GM12878 (cell line): Measurements from ENCODE around the gene PLA2G15. TPM values are rescaled to one million over a fixed set of nuclear protein-coding genes. Genes with fewer than 3 reads are reported as not detected.

Source experiments
- ATAC-seq: fragments of 200-7000 bp; cut with Tn5 transposase; 3 replicates; pipeline ENCODE4 v1.9.1; 2020; ENCODE audit warnings: mild to moderate bottlenecking, moderate library complexity
- BruUV-seq: library from RNA; stranded (reverse); fragments of 400-500 nt; replicated peaks from 2 replicates; lab custom pipeline; 2021; lab: Mats Ljungman, UMichigan
- CTCF ChIA-PET: fragments of 300-600 bp; sonication (Branson Sonifier 250); formaldehyde crosslinking; extraction: SDS; loops from one replicate; lab custom pipeline; 2021; ENCODE audit warnings: inconsistent platforms; lab: Yijun Ruan, JAX
- POLR2A ChIA-PET: fragments of 350-600 bp; formaldehyde crosslinking; extraction: SDS; loops from one replicate; lab custom pipeline; 2021; ENCODE audit warnings: inconsistent platforms; lab: Charles Lee
- RAD21 ChIA-PET: fragments of 300-600 bp; sonication (Branson Sonifier 250); formaldehyde crosslinking; loops from one replicate; lab custom pipeline; 2023; ENCODE audit warnings: antibody characterized with exemption; ENCODE audit not compliant: unreplicated experiment; lab: Charles Lee
- SMC1A ChIA-PET: fragments of 300-600 bp; sonication (Branson Sonifier 250); formaldehyde crosslinking; loops from one replicate; lab custom pipeline; 2023; ENCODE audit not compliant: unreplicated experiment, uncharacterized antibody; lab: Charles Lee
- DNase-seq: peaks from one replicate; pipeline ENCODE4 v3.0.0-alpha.2; 2011; ENCODE audit warnings: low read depth, low spot score
- FAIRE-seq: peaks from 3 replicates; lab custom pipeline; 2011; peaks lifted over from hg19 to GRCh38; lab: Jason Lieb, UNC
- H2AFZ ChIP-seq: 2 replicates; pipeline ENCODE4 v1.6.0; 2011; ENCODE audit warnings: low read depth, low read length, control low read depth; ENCODE audit not compliant: control insufficient read depth
- H3K27ac ChIP-seq: 2 replicates; pipeline ENCODE4 v1.5.1; 2011; ENCODE audit warnings: control low read depth; ENCODE audit not compliant: control insufficient read depth, insufficient read depth
- H3K27me3 ChIP-seq, 2 experiments: replicated peaks in 1 of 2; 2 replicates each; pipeline versions ENCODE4 v1.6.0 to v1.6.1; 2011; ENCODE audit warnings: low read length in 1 of 2; ENCODE audit not compliant: control insufficient read depth in 2 of 2, insufficient read depth in 2 of 2
- H3K36me3 ChIP-seq, 2 experiments: 2 replicates each; pipeline ENCODE4 v1.5.1; 2011; ENCODE audit warnings: low read length in 1 of 2; ENCODE audit not compliant: control insufficient read depth in 2 of 2, insufficient read depth in 2 of 2
- H3K4me1 ChIP-seq: 2 replicates; pipeline ENCODE4 v1.6.1; 2011; ENCODE audit warnings: mild to moderate bottlenecking, low read length, moderate library complexity, mixed read lengths; ENCODE audit not compliant: control insufficient read depth, insufficient read depth
- H3K4me2 ChIP-seq: 2 replicates; pipeline ENCODE4 v1.6.0; 2011; ENCODE audit warnings: control low read depth; ENCODE audit not compliant: control insufficient read depth, insufficient read depth
- H3K4me3 ChIP-seq: fragments of 200-600 bp; sonication (generic); 2 replicates; pipeline ENCODE4 v1.5.1; 2016
- H3K79me2 ChIP-seq: 2 replicates; pipeline ENCODE4 v1.6.0; 2011; ENCODE audit warnings: low read length; ENCODE audit not compliant: control insufficient read depth, insufficient read depth
- H3K9ac ChIP-seq: 2 replicates; pipeline ENCODE4 v1.8.0; 2011; ENCODE audit warnings: low read length, control low read depth, mixed read lengths; ENCODE audit not compliant: control insufficient read depth, insufficient read depth
- H3K9me3 ChIP-seq: replicated peaks from 3 replicates; pipeline ENCODE4 v1.5.1; 2011; ENCODE audit warnings: mild to moderate bottlenecking, low read length; ENCODE audit not compliant: control insufficient read depth, insufficient read depth
- H4K20me1 ChIP-seq: 2 replicates; pipeline ENCODE4 v1.6.0; 2011; ENCODE audit not compliant: control insufficient read depth, insufficient read depth
- ATF2 ChIP-seq: IDR thresholded peaks from 2 replicates; pipeline ENCODE4 v1.6.1; 2012; ENCODE audit warnings: low read length, inconsistent platforms
- BACH1 ChIP-seq: fragments of 450-650 bp; IDR thresholded peaks from 2 replicates; pipeline ENCODE4 v1.6.1; 2017; ENCODE audit warnings: mild to moderate bottlenecking, borderline replicate concordance
- CBX5 ChIP-seq: sonication (generic); IDR thresholded peaks from 2 replicates; pipeline ENCODE4 v1.6.1; 2016; ENCODE audit warnings: low read depth, moderate library complexity, mild to moderate bottlenecking, inconsistent platforms
- CEBPB ChIP-seq, 2 experiments: fragments of 150-350 bp in 1 of 2; IDR thresholded peaks; 2 replicates each; pipeline ENCODE4 v1.6.1; 2012 to 2014; ENCODE audit warnings: low read depth in 2 of 2, low read length in 2 of 2, borderline replicate concordance in 1 of 2, inconsistent platforms in 1 of 2
- CREM ChIP-seq: IDR thresholded peaks from 2 replicates; pipeline ENCODE4 v1.6.1; 2014; ENCODE audit warnings: antibody characterized with exemption, low read depth
- IRF4 ChIP-seq: IDR thresholded peaks from 2 replicates; pipeline ENCODE4 v1.6.1; 2011; ENCODE audit warnings: low read depth, low read length
- LARP7 ChIP-seq: fragments of 450-650 bp; IDR thresholded peaks from 2 replicates; pipeline ENCODE4 v1.6.1; 2017; ENCODE audit warnings: mild to moderate bottlenecking
- MEF2B ChIP-seq: fragments of 450-650 bp; IDR thresholded peaks from 2 replicates; pipeline ENCODE4 v1.6.1; 2018; ENCODE audit warnings: mild to moderate bottlenecking, moderate library complexity; ENCODE audit not compliant: partially characterized antibody, poor library complexity, severe bottlenecking
- MTA2 ChIP-seq: fragments of 450-650 bp; IDR thresholded peaks from 2 replicates; pipeline ENCODE4 v1.6.1; 2016; ENCODE audit warnings: low read depth, mild to moderate bottlenecking, moderate library complexity
- MTA3 ChIP-seq: IDR thresholded peaks from 2 replicates; pipeline ENCODE4 v1.6.1; 2012; ENCODE audit warnings: low read length, inconsistent platforms, borderline replicate concordance
- MXI1 ChIP-seq: fragments of 150-350 bp; IDR thresholded peaks from 2 replicates; pipeline ENCODE4 v1.6.1; 2011; ENCODE audit warnings: low read depth, mild to moderate bottlenecking, inconsistent platforms, low read length, improper control_type of control experiment
- NR2C2 ChIP-seq: IDR thresholded peaks from 2 replicates; pipeline ENCODE4 v1.6.1; 2011; ENCODE audit warnings: borderline replicate concordance, low read depth; ENCODE audit not compliant: control insufficient read depth, insufficient read length
- PAX5 ChIP-seq: IDR thresholded peaks from 2 replicates; pipeline ENCODE4 v1.6.1; 2011; ENCODE audit warnings: low read depth, low read length, borderline replicate concordance
- PAX8 ChIP-seq: fragments of 450-650 bp; IDR thresholded peaks from 2 replicates; pipeline ENCODE4 v1.6.1; 2017; ENCODE audit warnings: mild to moderate bottlenecking, moderate library complexity
- POU2F2 ChIP-seq: IDR thresholded peaks from 3 replicates; pipeline ENCODE4 v1.6.1; 2011; ENCODE audit warnings: low read depth, mild to moderate bottlenecking, low read length, borderline replicate concordance
- SIX5 ChIP-seq: IDR thresholded peaks from 2 replicates; pipeline ENCODE4 v1.6.1; 2011; ENCODE audit warnings: mild to moderate bottlenecking, low read depth, low read length, moderate library complexity; ENCODE audit not compliant: severe bottlenecking
- SMAD1 ChIP-seq: fragments of 450-650 bp; IDR thresholded peaks from 2 replicates; pipeline ENCODE4 v1.6.1; 2018; ENCODE audit warnings: mild to moderate bottlenecking, low read depth; ENCODE audit not compliant: partially characterized antibody
- SMARCA5 ChIP-seq: fragments of 450-650 bp; IDR thresholded peaks from 2 replicates; pipeline ENCODE4 v1.6.1; 2017; ENCODE audit warnings: mild to moderate bottlenecking
- SPI1 ChIP-seq: IDR thresholded peaks from 2 replicates; pipeline ENCODE4 v1.6.1; 2011; ENCODE audit warnings: low read depth, mild to moderate bottlenecking, low read length, moderate library complexity, borderline replicate concordance; ENCODE audit not compliant: insufficient read depth
- TCF7 ChIP-seq: IDR thresholded peaks from 2 replicates; pipeline ENCODE4 v1.6.1; 2014; ENCODE audit warnings: antibody characterized with exemption, borderline replicate concordance
- ZNF207 ChIP-seq: fragments of 450-650 bp; IDR thresholded peaks from 2 replicates; pipeline ENCODE4 v1.6.1; 2014; ENCODE audit warnings: antibody characterized with exemption, mild to moderate bottlenecking, borderline replicate concordance
- WGBS: methylation state at CpG from one replicate; pipeline ENCODE4 v1.1.6; 2016; ENCODE audit warnings: low lambda C conversion rate; ENCODE audit not compliant: insufficient replicate concordance, insufficient coverage; ENCODE audit errors: missing lambda C conversion rate; 5-methylcytosine and 5-hydroxymethylcytosine counted together
- in situ Hi-C: fragments of 300-500 bp; cut with MboI; formaldehyde crosslinking; loops from 9 replicates; pipeline ENCODE4 v1.14.3; 2018; ENCODE audit warnings: mixed read lengths
- intact Hi-C: fragments of 100-400 bp; cut with micrococcal nuclease; formaldehyde crosslinking; loops from one replicate; pipeline ENCODE4 v1.14.2; 2022; ENCODE audit not compliant: unreplicated experiment
- polyA plus RNA-seq, 11 experiments: library from polyadenylated mRNA; depleted of rRNA in 4 of 11; unstranded in 6 of 11; stranded (reverse) in 5 of 11; fragments of >200 nt; fragmentation: Nextera tagmentation in 4 of 11; fragmentation: Illumina TruSeq in 1 of 11; extraction: Ambion mirVana in 4 of 11; extraction: Trizol in 1 of 11; gene quantifications; 1 replicate in 1 of 11; 2 replicates in 10 of 11; pipeline versions ENCODE4 v1.2.1 to v1.2.3, GENCODE V29; 2011 to 2016; ENCODE audit warnings: inconsistent platforms in 2 of 11, missing spikeins in 2 of 11, low read depth in 1 of 11
- total RNA-seq, 4 experiments: library from RNA; depleted of rRNA in 3 of 4; stranded (reverse); fragments of >200 nt in 3 of 4; fragmentation: Illumina TruSeq in 1 of 4; extraction: Trizol in 1 of 4; gene quantifications; 2 replicates each; pipeline versions ENCODE4 v1.2.1 to v1.2.3, GENCODE V29; 2013 to 2021

PLA2G15 gene
- total and polyA plus RNA-seq, 10 of the 15 experiments (the other 5 are each of a cell fraction or from before 2014, with no cell fraction given) = 0.31 to 9.4 (median 6.8) TPM

- TF ChIP-seq SMAD1 (no peak), NR2C2 (no peak), LARP7 (no peak), SIX5 (no peak), CEBPB (IDR thresholded peaks at IDR 0.05; ENCODE audit: borderline replicate concordance in 1 of 2, low read depth in 2 of 2, low read length in 2 of 2) (no peak)
Observed at GRCh38 chr16:68283801-68284598, 38.8 kb downstream of the PLA2G15 start (continued).

GRCh38 chr16:68284847-68285246 lies 39.7 kb downstream of the PLA2G15 start:
- no TSS peak for BruUV-seq
- POLR2A ChIA-PET = interaction anchor here (0.5 to 11.1 kb wide), 15 partner anchors 12 to 465 kb away, joined by 3 to 177 read pairs (median 4); partner anchors contain the start of genes NFATC3, PLA2G15, PRMT7 and SLC7A6
- ATAC-seq (peak; percentile 75), DNase-seq (peak; percentile 66), FAIRE-seq (no peak)
- CTCF ChIA-PET = interaction anchor here (0.6 to 5.2 kb wide), 11 partner anchors 9 to 100 kb away, joined by 3 to 126 read pairs (median 5); partner anchors contain the start of genes PRMT7, SLC7A6 and SLC7A6OS
- WGBS = 1% methylated on average over 4 of the region's 5 CpGs
- intact Hi-C loops (no loop called here), in situ Hi-C loops (no loop called here)
- Histone ChIP-seq H3K4me1 (peaks cover 78% of the 10 kb centered on the region), H2AFZ (no peak overlapping the region; the same call in 1 of the 2 replicates), H3K27me3 (no peaks in the 10 kb centered on the region), H3K9ac (peak overlapping the region; percentile 7), H3K36me3 (peaks cover 13% of the 10 kb centered on the region in 2 experiments), H3K27ac (peak overlapping the region; percentile 91), H3K9me3 (no peaks in the 10 kb centered on the region), H3K4me2 (peak overlapping the region; percentile 77), H3K4me3 (peak overlapping the region; percentile 23; the same call in 1 of the 2 replicates), H4K20me1 (no peaks in the 10 kb centered on the region), H3K79me2 (peaks cover 55% of the 10 kb centered on the region)
- SMC1A ChIA-PET = interaction anchor here (1.2 to 16.5 kb wide), 8 partner anchors 15 to 83 kb away, joined by 3 to 253 read pairs (median 10); partner anchors contain the start of genes PRMT7, SLC7A6 and SLC7A6OS
- RAD21 ChIA-PET = interaction anchor here (0.8 to 4.8 kb wide), 14 partner anchors 9 to 200 kb away, joined by 3 to 97 read pairs (median 6); partner anchors contain the start of genes NFATC3, PRMT7, SLC7A6 and SLC7A6OS
- TF ChIP-seq SPI1 = peak; percentile 92
- TF ChIP-seq CBX5 = peak; percentile 87; the same call in 1 of the 2 replicates
- TF ChIP-seq IRF4 = peak; percentile 16; the same call in 1 of the 2 replicates
- peak; percentile 9 for TF ChIP-seq MEF2B
- TF ChIP-seq MTA2 = peak; percentile 72
- TF ChIP-seq POU2F2 = no peak
- peak; percentile 49; the same call in 1 of the 2 replicates for TF ChIP-seq SMARCA5
- peak; percentile 65; the same call in 1 of the 2 replicates for TF ChIP-seq MTA3
- peak; percentile 71; the same call in 1 of the 2 replicates for TF ChIP-seq MXI1
- TF ChIP-seq PAX8 = no peak
- TF ChIP-seq TCF7 = no peak
- TF ChIP-seq ATF2 = no peak; the same call in 1 of the 2 replicates
- TF ChIP-seq ZNF207 = no peak
- TF ChIP-seq PAX5 = peak; percentile 65
- TF ChIP-seq BACH1 = no peak
- no peak for TF ChIP-seq CEBPB (IDR thresholded peaks at IDR 0.05; ENCODE audit: borderline replicate concordance in 1 of 2, low read depth in 2 of 2, low read length in 2 of 2)
- TF ChIP-seq CREM = peak; percentile 67
